Stimulated activated CD8-positive, alpha-beta memory T cell treated with anti-CD3 and anti-CD28 coated beads, Interleukin-12 subunit alpha, Interleukin-12 subunit beta, amount 100 ng/mL, for 24 hours (primary cell): ENCODE measurements around the gene KRTAP19-6.
"Not testable (repeated sequence)": the region's sequence is repeated elsewhere in the genome, so short reads cannot be mapped to it uniquely, and the experiment has no call there.

Experiments used
- DNase-seq: peaks from one replicate; pipeline ENCODE4 v3.0.0-alpha.2; 2020; ENCODE audit errors: extremely low read depth

Gene KRTAP19-6

GRCh38 chr21:30541764-30542163, at the start of gene KRTAP19-6:
TSS of gene KRTAP19-6 (minus strand) at chr21:30541864. CDS start at chr21:30541833, 31 bp downstream.
- no peak for DNase-seq

- no peak for DNase-seq
Measured at GRCh38 chr21:30590297-30590696, 48.6 kb upstream of the KRTAP19-6 start, which contains the start of gene KRTAP22-2. TSS of gene KRTAP22-2 (minus strand) at chr21:30590397.

- no peak for DNase-seq
Measured at GRCh38 chr21:30582870-30583269, 41.2 kb upstream of the KRTAP19-6 start.

GRCh38 chr21:30580132-30580531, 38.5 kb upstream of the KRTAP19-6 start:
- no peak for DNase-seq

- no peak for DNase-seq
Measured at GRCh38 chr21:30579346-30579745, 37.7 kb upstream of the KRTAP19-6 start.

- DNase-seq: no peak
Measured at GRCh38 chr21:30577766-30578165, 36.1 kb upstream of the KRTAP19-6 start.

- DNase-seq: no peak
Measured at GRCh38 chr21:30567617-30568016, 26.0 kb upstream of the KRTAP19-6 start.

- DNase-seq: no peak
Measured at GRCh38 chr21:30563630-30564029, 22.0 kb upstream of the KRTAP19-6 start.

- DNase-seq: no peak
Measured at GRCh38 chr21:30563072-30563471, 21.4 kb upstream of the KRTAP19-6 start.

GRCh38 chr21:30561957-30562356, 20.3 kb upstream of the KRTAP19-6 start:
- DNase-seq: no peak

- no peak for DNase-seq
Measured at GRCh38 chr21:30561264-30561895, 19.7 kb upstream of the KRTAP19-6 start, which contains the start of gene KRTAP19-7. TSS of gene KRTAP19-7 (minus strand) at chr21:30561314. CDS start at chr21:30561289, 25 bp downstream.

- DNase-seq: no peak
Measured at GRCh38 chr21:30555095-30555494, 13.4 kb upstream of the KRTAP19-6 start.

- DNase-seq: no peak
Measured at GRCh38 chr21:30552782-30553181, 11.1 kb upstream of the KRTAP19-6 start.

GRCh38 chr21:30518876-30519275, 22.8 kb downstream of the KRTAP19-6 start:
- DNase-seq: no peak

GRCh38 chr21:30515681-30516080, 26.0 kb downstream of the KRTAP19-6 start:
- no peak for DNase-seq

- DNase-seq: not testable (repeated sequence)
Measured at GRCh38 chr21:30505621-30506205, 36.0 kb downstream of the KRTAP19-6 start.

- no peak for DNase-seq
Measured at GRCh38 chr21:30502041-30502440, 39.6 kb downstream of the KRTAP19-6 start, which contains the start of gene KRTAP19-5. TSS of gene KRTAP19-5 (minus strand) at chr21:30502141. CDS start at chr21:30502090, 51 bp downstream.

- no peak for DNase-seq
Measured at GRCh38 chr21:30497065-30497464, 44.6 kb downstream of the KRTAP19-6 start, which contains the start of gene KRTAP19-4. TSS of gene KRTAP19-4 (minus strand) at chr21:30497165. CDS start at chr21:30497110, 55 bp downstream.

GRCh38 chr21:30491963-30492428, 49.7 kb downstream of the KRTAP19-6 start, which contains the start of gene KRTAP19-3:
TSS of gene KRTAP19-3 (minus strand) at chr21:30492013. CDS start at chr21:30491957, 56 bp downstream.
- no peak for DNase-seq
